ENCODE results near the gene TMC3. TPM values are rescaled to one million over a fixed set of nuclear protein-coding genes. Genes with fewer than 3 reads are reported as not detected.

The TMC3 gene
- polyA plus RNA-seq, 1 of the 3 experiments (the other 2 are of a cell fraction), result not detected

GRCh38 chr15:81376231-81376630, 2.2 kb upstream of the TMC3 start:
- Histone ChIP-seq H3F3A (replicated peaks; ENCODE audit: insufficient read depth) (no peaks in the 10 kb centered on the region), H2AFZ (ENCODE audit: low read depth) (no peak overlapping the region), H3K27ac (ENCODE audit: low read depth in 2 of 2, low read length in 1 of 2) (no peak overlapping the region), H3K9ac (no peak overlapping the region), H3K79me2 (ENCODE audit: insufficient read depth) (no peaks in the 10 kb centered on the region), H3K4me1 (ENCODE audit: control insufficient read depth in 1 of 2, insufficient read depth in 2 of 2, low read depth in 1 of 2, low read length in 1 of 2) (peaks cover 0 to 2% of the 10 kb centered on the region in 2 experiments; a peak in 1 of 4 replicates), H4K20me1 (ENCODE audit: insufficient read depth) (no peaks in the 10 kb centered on the region), H3K36me3 (replicated peaks in 1 of 2; ENCODE audit: control insufficient read depth in 1 of 2, insufficient read depth in 2 of 2, low read length in 1 of 2) (no peaks in the 10 kb centered on the region), H3K9me2 (no peaks in the 10 kb centered on the region), H3K4me3 (ENCODE audit: low read depth in 2 of 2, low read length in 1 of 2) (no peak overlapping the region), H3K9me3 (no peaks in the 10 kb centered on the region), H3K27me3 (ENCODE audit: insufficient read depth) (no peaks in the 10 kb centered on the region), H3K4me2 (no peak overlapping the region)
- WGBS (ENCODE audit: low lambda C conversion rate), result 80% methylated on average over 4 of the region's 4 CpGs
- ChIA-PET POLR2A (no interaction called here), CTCF (no interaction called here)
- TF ChIP-seq FOXJ3 (CRISPR knock-in tag; IDR thresholded peaks at IDR 0.05) (no peak), POLR2AphosphoS5 (IDR thresholded peaks at IDR 0.05; ENCODE audit: low read depth, low read length) (no peak), TAF1 (IDR thresholded peaks at IDR 0.05; ENCODE audit: borderline replicate concordance, low read depth, low read length) (no peak), PBX3 (IDR thresholded peaks at IDR 0.05) (no peak), ZBTB33 (IDR thresholded peaks at IDR 0.05; ENCODE audit: borderline replicate concordance, low read depth) (no peak), RCOR1 (IDR thresholded peaks at IDR 0.05; ENCODE audit: low read length) (no peak), FOSL2 (IDR thresholded peaks at IDR 0.05; ENCODE audit: borderline replicate concordance, low read depth) (no peak), EZH2phosphoT487 (IDR thresholded peaks at IDR 0.05; ENCODE audit: borderline replicate concordance, low read depth) (no peak), FOXM1 (IDR thresholded peaks at IDR 0.05; ENCODE audit: low read depth) (no peak), CHD2 (IDR thresholded peaks at IDR 0.05; ENCODE audit: low read length, partially characterized antibody) (no peak), SMC3 (IDR thresholded peaks at IDR 0.05; ENCODE audit: low read depth, low read length) (no peak), YY1 (IDR thresholded peaks at IDR 0.05; ENCODE audit: low read depth) (no peak), EP300 (IDR thresholded peaks at IDR 0.05; ENCODE audit: borderline replicate concordance in 1 of 2, low read depth in 1 of 2, low read length in 1 of 2) (no peak), SIN3A (IDR thresholded peaks at IDR 0.05; ENCODE audit: borderline replicate concordance, low read depth, low read length) (no peak), USF2 (IDR thresholded peaks at IDR 0.05; ENCODE audit: borderline replicate concordance, low read depth, low read length) (no peak), REST (IDR thresholded peaks at IDR 0.05; ENCODE audit: low read depth, low read length) (no peak), TEAD4 (IDR thresholded peaks at IDR 0.05; ENCODE audit: borderline replicate concordance, insufficient read depth) (no peak), GABPA (IDR thresholded peaks at IDR 0.05; ENCODE audit: low read depth) (no peak), NFIC (IDR thresholded peaks at IDR 0.05; ENCODE audit: borderline replicate concordance) (no peak)
- DNase-seq, result no peak
